ENCODE results near the gene WWC1. TPM values are rescaled to one million over a fixed set of nuclear protein-coding genes. Genes with fewer than 3 reads are reported as not detected.

The WWC1 gene
- total and polyA plus RNA-seq, 10 of the 15 experiments (the other 5 are each of a cell fraction or from before 2014, with no cell fraction given) = 0.50 to 7.8 (median 2.5) TPM

GRCh38 chr5:168468836-168469235 is 177.4 kb downstream of the WWC1 start:
- RAD21 ChIA-PET (ENCODE audit: unreplicated experiment) = no interaction called here
- CTCF ChIA-PET = no interaction called here
- no peaks in the 10 kb centered on the region for H3K27me3 ChIP-seq (replicated peaks in 1 of 2; ENCODE audit: control insufficient read depth in 2 of 2, insufficient read depth in 2 of 2, low read length in 1 of 2)
- no peak for DNase-seq (ENCODE audit: low read depth, low spot score)
- no TSS peak for BruUV-seq (replicated peaks)
- H3K36me3 ChIP-seq (ENCODE audit: control insufficient read depth in 2 of 2, insufficient read depth in 2 of 2, low read length in 1 of 2) = no peaks in the 10 kb centered on the region
- no peaks in the 10 kb centered on the region for H3K9me3 ChIP-seq (replicated peaks; ENCODE audit: control insufficient read depth, insufficient read depth, low read length)
- no peak overlapping the region for H3K9ac ChIP-seq (ENCODE audit: control insufficient read depth, insufficient read depth, low read length)
- H3K4me1 ChIP-seq (ENCODE audit: control insufficient read depth, insufficient read depth, low read length) = no peaks in the 10 kb centered on the region
- intact Hi-C loops (cut with micrococcal nuclease; ENCODE audit: unreplicated experiment) (no loop called here), in situ Hi-C loops (cut with MboI) (no loop called here)
- no peak overlapping the region for H2AFZ ChIP-seq (ENCODE audit: control insufficient read depth, low read depth, low read length)
- H3K27ac ChIP-seq (ENCODE audit: control insufficient read depth, insufficient read depth) = no peak overlapping the region
- H3K4me3 ChIP-seq = no peak overlapping the region
- no peak for FAIRE-seq
- ATAC-seq = no peak
- 91% methylated on average over 8 of the region's 8 CpGs for WGBS (ENCODE audit: insufficient coverage, insufficient replicate concordance, low lambda C conversion rate, missing lambda C conversion rate)
- SMC1A ChIA-PET (ENCODE audit: uncharacterized antibody, unreplicated experiment) = no interaction called here
- no peaks in the 10 kb centered on the region for H4K20me1 ChIP-seq (ENCODE audit: control insufficient read depth, insufficient read depth)
- no peaks in the 10 kb centered on the region for H3K79me2 ChIP-seq (ENCODE audit: control insufficient read depth, insufficient read depth, low read length)
- POLR2A ChIA-PET = no interaction called here
- H3K4me2 ChIP-seq (ENCODE audit: control insufficient read depth, insufficient read depth) = no peak overlapping the region
- no peak for TF ChIP-seq ZNF687 (IDR thresholded peaks at IDR 0.05)
- no peak for TF ChIP-seq IKZF2 (IDR thresholded peaks at IDR 0.05)
- no peak for TF ChIP-seq RB1 (IDR thresholded peaks at IDR 0.05; ENCODE audit: borderline replicate concordance)
- TF ChIP-seq HDAC6 (IDR thresholded peaks at IDR 0.05; ENCODE audit: unreplicated experiment) = no peak
- TF ChIP-seq ZNF592 (IDR thresholded peaks at IDR 0.05) = no peak
- TF ChIP-seq ZBED1 (IDR thresholded peaks at IDR 0.05; ENCODE audit: borderline replicate concordance) = no peak
- no peak for TF ChIP-seq MAX (IDR thresholded peaks at IDR 0.05; ENCODE audit: low read depth, low read length)
- TF ChIP-seq CBX3 (IDR thresholded peaks at IDR 0.05; ENCODE audit: borderline replicate concordance, low read depth) = no peak
- no peak for TF ChIP-seq CREB1 (IDR thresholded peaks at IDR 0.05; ENCODE audit: low read depth)
- no peak for TF ChIP-seq MTA2 (IDR thresholded peaks at IDR 0.05; ENCODE audit: low read depth)
- no peak for TF ChIP-seq PAX8 (IDR thresholded peaks at IDR 0.05)
- TF ChIP-seq RFX5 (IDR thresholded peaks at IDR 0.05; ENCODE audit: low read depth, low read length) = no peak
- no peak for TF ChIP-seq NRF1 (conservative IDR thresholded peaks at IDR 0.05; ENCODE audit: low read depth, low read length)
- no peak for TF ChIP-seq EZH2 (IDR thresholded peaks at IDR 0.05; ENCODE audit: borderline replicate concordance, control insufficient read depth, low read depth, low read length)
- TF ChIP-seq CREM (IDR thresholded peaks at IDR 0.05; ENCODE audit: low read depth) = no peak
- TF ChIP-seq MTA3 (IDR thresholded peaks at IDR 0.05; ENCODE audit: borderline replicate concordance, low read length) = no peak
- TF ChIP-seq MLLT1 (IDR thresholded peaks at IDR 0.05) = no peak
